Choroid plexus epithelial cell (primary cell): ENCODE data around the gene SSTR1.

Source experiments
- DNase-seq: peaks from one replicate; pipeline ENCODE4 v3.0.0-alpha.2; 2010; ENCODE audit warnings: low read depth
- H3K4me3 ChIP-seq: 2 replicates; pipeline ENCODE4 v1.5.1; 2011; ENCODE audit warnings: low read depth, mild to moderate bottlenecking, control low read depth, low read length, moderate library complexity
- TF ChIP-seq, protein P1 (sequence below): conservative IDR thresholded peaks from 2 replicates; pipeline ENCODE4 v1.5.1; 2011; ENCODE audit warnings: low read depth, mild to moderate bottlenecking, control low read depth, inconsistent platforms, low read length, moderate library complexity

Gene SSTR1

DNA sequence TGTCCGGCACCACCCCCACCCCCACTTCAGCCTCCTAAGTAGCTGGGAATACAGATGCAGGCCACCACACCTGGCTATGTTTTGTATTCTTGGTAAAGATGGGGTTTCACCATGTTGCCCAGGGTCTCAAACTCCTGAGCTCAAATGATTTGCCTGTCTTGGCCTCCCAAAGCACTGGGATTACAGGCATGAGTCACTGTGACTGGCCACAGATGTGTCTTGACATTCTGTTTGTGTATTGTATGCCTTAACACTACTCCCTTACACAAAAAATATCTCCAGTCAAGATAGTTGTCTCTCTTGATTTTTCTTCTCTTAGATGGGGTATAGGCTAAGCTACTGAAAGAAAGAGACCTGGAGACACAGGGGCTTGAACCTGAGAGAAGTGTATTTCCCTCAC is 30.6 kb downstream of the SSTR1 start:
- H3K4me3 ChIP-seq = no peak overlapping the region
- DNase-seq = peak; percentile 26
- TF ChIP-seq, protein P1, sequence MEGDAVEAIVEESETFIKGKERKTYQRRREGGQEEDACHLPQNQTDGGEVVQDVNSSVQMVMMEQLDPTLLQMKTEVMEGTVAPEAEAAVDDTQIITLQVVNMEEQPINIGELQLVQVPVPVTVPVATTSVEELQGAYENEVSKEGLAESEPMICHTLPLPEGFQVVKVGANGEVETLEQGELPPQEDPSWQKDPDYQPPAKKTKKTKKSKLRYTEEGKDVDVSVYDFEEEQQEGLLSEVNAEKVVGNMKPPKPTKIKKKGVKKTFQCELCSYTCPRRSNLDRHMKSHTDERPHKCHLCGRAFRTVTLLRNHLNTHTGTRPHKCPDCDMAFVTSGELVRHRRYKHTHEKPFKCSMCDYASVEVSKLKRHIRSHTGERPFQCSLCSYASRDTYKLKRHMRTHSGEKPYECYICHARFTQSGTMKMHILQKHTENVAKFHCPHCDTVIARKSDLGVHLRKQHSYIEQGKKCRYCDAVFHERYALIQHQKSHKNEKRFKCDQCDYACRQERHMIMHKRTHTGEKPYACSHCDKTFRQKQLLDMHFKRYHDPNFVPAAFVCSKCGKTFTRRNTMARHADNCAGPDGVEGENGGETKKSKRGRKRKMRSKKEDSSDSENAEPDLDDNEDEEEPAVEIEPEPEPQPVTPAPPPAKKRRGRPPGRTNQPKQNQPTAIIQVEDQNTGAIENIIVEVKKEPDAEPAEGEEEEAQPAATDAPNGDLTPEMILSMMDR = no peak

DNA sequence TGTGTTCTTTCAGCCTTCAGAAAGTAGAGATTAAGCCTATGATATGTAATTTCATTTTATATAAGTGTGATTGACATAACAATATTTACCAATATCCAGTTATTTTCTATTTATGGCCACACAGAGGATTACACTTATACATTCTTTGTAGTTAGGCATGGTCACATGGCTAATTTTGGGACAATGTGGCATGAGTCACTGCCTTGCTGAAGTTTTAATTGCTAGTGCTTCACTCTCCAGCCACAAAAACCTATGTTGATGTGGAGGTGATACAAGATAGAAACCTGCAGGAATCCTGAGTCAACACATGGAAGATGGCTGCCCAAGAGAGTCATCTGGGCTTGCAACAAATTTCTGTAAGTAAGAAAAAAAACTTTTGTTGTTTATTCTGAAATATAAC is 31.2 kb downstream of the SSTR1 start:
- TF ChIP-seq, protein P1 = no peak
- H3K4me3 ChIP-seq = no peak overlapping the region
- DNase-seq = no peak

DNA sequence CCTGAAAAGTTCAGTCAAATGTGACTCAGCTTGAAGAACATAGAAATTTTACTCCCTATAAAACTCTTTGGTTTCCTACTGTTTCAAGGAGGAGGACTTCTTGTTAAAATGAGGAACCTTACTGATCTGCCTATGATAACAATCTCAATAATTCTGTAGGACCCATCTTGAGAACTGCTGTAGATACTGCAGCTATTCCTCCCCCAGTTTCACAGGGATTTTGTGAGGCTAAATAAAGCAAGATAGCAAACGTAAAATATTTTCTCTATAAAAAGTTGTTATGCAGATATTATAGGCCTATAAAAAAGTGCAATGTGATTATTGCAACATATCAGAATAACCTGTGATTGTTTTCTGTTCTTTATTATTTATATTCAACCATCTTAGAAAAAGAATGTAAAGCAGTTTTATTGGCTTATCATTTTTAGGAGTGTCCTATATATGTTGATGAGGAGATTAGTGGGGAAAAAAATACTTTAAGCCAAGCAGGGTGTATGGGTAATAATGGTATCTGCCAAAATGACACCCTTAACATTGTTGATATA is 36.1 kb downstream of the SSTR1 start:
- no peak for DNase-seq
- TF ChIP-seq, protein P1 = no peak
- no peak overlapping the region for H3K4me3 ChIP-seq

DNA sequence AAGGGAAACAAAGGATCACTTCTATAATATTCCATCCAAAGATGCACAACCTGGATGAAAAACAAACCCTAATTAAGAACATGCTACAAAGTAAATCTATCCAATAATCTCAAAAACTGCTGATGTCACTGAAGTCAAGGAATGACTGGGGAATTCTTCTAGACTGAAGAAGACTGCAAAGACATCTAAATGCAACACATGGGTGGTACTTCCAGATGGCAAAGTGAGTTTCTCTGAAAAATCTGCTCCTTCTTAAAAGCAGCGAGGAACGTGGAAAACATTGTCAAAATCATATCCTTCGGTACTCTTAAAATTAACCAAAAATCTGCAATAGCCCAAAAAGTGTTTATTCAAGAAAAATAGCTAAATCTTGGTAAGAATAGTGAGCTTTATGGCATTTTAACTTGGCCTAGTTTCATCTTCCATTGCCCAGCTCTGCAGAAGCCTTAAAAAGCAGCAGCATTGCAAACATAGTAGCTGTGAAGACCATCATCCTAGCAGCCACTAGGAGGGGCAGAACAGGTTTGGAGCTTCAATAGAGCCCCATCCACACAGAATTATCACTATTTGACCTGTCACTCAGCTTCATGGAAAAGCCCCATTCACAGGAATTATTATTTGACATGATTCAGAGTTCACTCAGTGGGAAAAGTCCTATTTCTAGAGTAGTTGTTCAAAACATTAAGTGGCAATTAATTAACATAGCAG is 40.8 kb downstream of the SSTR1 start:
- TF ChIP-seq, protein P1 = peak; percentile 61
- DNase-seq = peak; percentile 38
- H3K4me3 ChIP-seq = no peak overlapping the region

DNA sequence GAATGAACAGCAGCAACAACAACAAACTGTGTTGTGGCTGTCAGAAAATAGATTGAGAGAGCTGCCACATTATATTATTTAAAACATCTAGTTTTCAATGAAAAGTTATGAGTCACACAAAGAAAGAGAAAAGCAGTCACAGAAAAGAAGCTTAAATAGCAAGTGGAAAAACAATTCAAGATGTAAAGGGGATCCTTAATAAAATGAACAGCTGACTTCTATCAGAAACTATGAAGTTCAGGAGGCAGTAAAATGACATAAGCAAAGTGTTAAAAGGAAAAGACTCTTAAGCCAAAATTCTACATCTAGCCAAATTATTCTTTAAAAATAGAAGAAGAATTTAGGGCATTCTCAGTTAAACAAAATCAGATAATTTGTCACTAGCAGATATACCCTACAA is 42.6 kb downstream of the SSTR1 start:
- H3K4me3 ChIP-seq = no peak overlapping the region
- DNase-seq = no peak
- TF ChIP-seq, protein P1 = no peak

DNA sequence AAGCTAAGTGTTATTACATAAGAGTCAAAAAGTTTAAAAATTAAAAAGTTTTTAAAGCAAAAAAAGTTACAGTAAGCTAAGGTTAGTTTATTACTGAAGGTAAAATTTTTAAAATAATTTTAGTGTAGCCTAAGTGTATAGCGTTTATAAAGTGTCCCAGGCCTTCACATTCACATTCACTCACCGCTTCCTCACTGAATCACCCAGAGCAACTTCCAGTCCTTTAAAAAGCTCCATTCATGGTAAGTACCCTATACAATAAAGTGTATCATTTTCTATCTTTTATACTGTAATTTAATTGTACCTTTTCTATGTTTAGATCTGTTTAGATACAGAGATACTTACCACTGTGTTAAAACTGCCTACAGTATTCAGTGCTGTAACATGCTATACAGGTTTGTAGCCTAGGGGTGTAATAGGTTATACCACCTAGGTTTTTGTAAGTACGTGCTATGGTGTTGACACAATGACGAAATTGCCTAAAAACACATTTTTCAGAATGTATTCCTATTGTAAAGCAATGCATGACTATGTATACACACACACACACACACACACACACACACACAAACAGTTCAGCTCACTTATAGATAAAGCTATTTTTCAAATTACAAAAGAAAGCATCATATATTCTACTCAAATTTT is 44.5 kb downstream of the SSTR1 start:
- TF ChIP-seq, protein P1 = no peak
- no peak for DNase-seq

DNA sequence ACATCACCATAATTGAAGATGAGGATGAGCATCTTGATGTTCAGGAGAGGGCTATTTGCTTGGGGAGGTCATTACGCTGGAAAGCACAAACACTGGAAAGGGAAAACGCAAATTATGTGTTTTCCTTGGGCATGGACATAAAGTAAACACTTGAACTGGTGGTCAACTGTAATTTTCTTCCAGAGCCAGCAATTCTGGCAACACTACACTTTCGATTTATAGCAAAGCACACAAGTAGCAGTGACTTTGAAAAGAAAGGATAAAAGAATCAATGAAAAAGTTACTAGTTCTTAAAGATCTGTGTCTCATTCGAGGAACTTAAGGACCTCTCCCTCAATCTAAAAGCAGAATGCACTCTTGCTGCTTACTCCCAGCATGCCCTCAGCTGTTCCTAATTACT is 46.0 kb downstream of the SSTR1 start:
- DNase-seq = no peak
- TF ChIP-seq, protein P1 = no peak
- H3K4me3 ChIP-seq = no peak overlapping the region

More for the DNA sequence above, 44.5 kb downstream of the SSTR1 start:
- no peak overlapping the region for H3K4me3 ChIP-seq
